Immature natural killer cell (primary cell): ENCODE measurements around the gene PSPC1. TPM values are rescaled to one million over a fixed set of nuclear protein-coding genes. Genes with fewer than 3 reads are reported as not detected.
A peak's percentile ranks its signal among the peaks of the same experiment; 100 is the strongest.
"Not testable (repeated sequence)": the region's sequence is repeated elsewhere in the genome, so short reads cannot be mapped to it uniquely, and the experiment has no call there.

Experiments
- DNase-seq, 3 donors: peaks; one replicate each; pipeline ENCODE4 v3.0.0; 2022; ENCODE audit warnings: mixed read lengths in 1 of 3
- H3K27ac Mint-ChIP-seq, 6 donors: one replicate each; pipeline ENCODE4 v1.8.0; 2020; ENCODE audit warnings: mixed read lengths in 6 of 6, mild to moderate bottlenecking in 5 of 6, inconsistent platforms in 4 of 6, moderate library complexity in 3 of 6
- H3K27me3 Mint-ChIP-seq, 3 donors: one replicate each; pipeline ENCODE4 v1.8.0; 2020 to 2021; ENCODE audit warnings: low read depth in 3 of 3, mild to moderate bottlenecking in 3 of 3, mixed read lengths in 3 of 3, moderate library complexity in 3 of 3, inconsistent platforms in 1 of 3
- H3K36me3 Mint-ChIP-seq, 3 donors: one replicate each; pipeline ENCODE4 v1.8.0; 2020; ENCODE audit warnings: mixed read lengths in 3 of 3, inconsistent platforms in 2 of 3, mild to moderate bottlenecking in 2 of 3
- H3K4me1 Mint-ChIP-seq, 2 donors: one replicate each; pipeline ENCODE4 v1.8.0; 2020; ENCODE audit warnings: inconsistent platforms in 2 of 2, mild to moderate bottlenecking in 2 of 2, mixed read lengths in 2 of 2, moderate library complexity in 1 of 2
- H3K4me3 Mint-ChIP-seq, 5 donors: one replicate each; pipeline ENCODE4 v1.8.0; 2020; ENCODE audit warnings: mild to moderate bottlenecking in 5 of 5, mixed read lengths in 5 of 5, inconsistent platforms in 3 of 5, moderate library complexity in 3 of 5
- H3K9me3 Mint-ChIP-seq, 6 donors: one replicate each; pipeline ENCODE4 v1.8.0; 2020; ENCODE audit warnings: mild to moderate bottlenecking in 6 of 6, mixed read lengths in 6 of 6, inconsistent platforms in 4 of 6, moderate library complexity in 3 of 6
- polyA plus RNA-seq, 3 donors: library from polyadenylated mRNA; unstranded; fragments of 300-500 nt; fragmentation: Illumina TruSeq; gene quantifications; one replicate each; pipeline ENCODE4 v1.2.3, GENCODE V29; 2021

Gene PSPC1
- polyA plus RNA-seq, 3 donors from 2014 or later, result 26.6 to 37.4 (median 36.6) TPM

GRCh38 chr13:19791953-19792537 lies 9.3 kb upstream of the PSPC1 start:
- Mint-ChIP-seq H3K9me3 (no peaks in the 10 kb centered on the region), H3K27me3 (peaks cover 0 to 1% (median 1%) of the 10 kb centered on the region in 3 donors), H3K27ac (no peak overlapping the region), H3K36me3 (peaks cover 0 to 5% (median 0%) of the 10 kb centered on the region in 3 donors), H3K4me1 (no peaks in the 10 kb centered on the region), H3K4me3 (no peak overlapping the region)
- DNase-seq, result no peak

GRCh38 chr13:19782049-19782726 lies 557 bp downstream of the PSPC1 start:
- Mint-ChIP-seq H3K27me3 (peaks cover 10 to 14% (median 11%) of the 10 kb centered on the region in 3 donors), H3K4me1 (peaks cover 12 to 15% of the 10 kb centered on the region in 2 donors), H3K9me3 (no peaks in the 10 kb centered on the region), H3K4me3 (peak overlapping the region; percentile 96 to 100 (median 99)), H3K27ac (peak overlapping the region; percentile 95 to 99 (median 98)), H3K36me3 (peaks cover 0 to 3% (median 0%) of the 10 kb centered on the region in 3 donors)
- peak; percentile 61 to 65 (median 65) for DNase-seq

- H3K4me3 Mint-ChIP-seq, result peak overlapping the region; percentile 96 to 100 (median 99)
- H3K27me3 Mint-ChIP-seq, result peaks cover 10 to 14% (median 11%) of the 10 kb centered on the region in 3 donors
- H3K36me3 Mint-ChIP-seq, result peaks cover 0 to 3% (median 0%) of the 10 kb centered on the region in 3 donors
- DNase-seq, result no peak
- no peaks in the 10 kb centered on the region for H3K9me3 Mint-ChIP-seq
- H3K4me1 Mint-ChIP-seq, result peaks cover 12 to 17% of the 10 kb centered on the region in 2 donors
- peak overlapping the region; percentile 95 to 99 (median 98) for H3K27ac Mint-ChIP-seq
Observed at GRCh38 chr13:19781526-19781925, 1.2 kb downstream of the PSPC1 start.

- DNase-seq, result peak; percentile 9 to 31 (median 24)
Observed at GRCh38 chr13:19780753-19781418, 1.9 kb downstream of the PSPC1 start.

GRCh38 chr13:19772306-19772705 lies 10.4 kb downstream of the PSPC1 start:
- H3K27ac Mint-ChIP-seq, result peak overlapping the region in 5 of 6 donors; percentile 15 to 51 (median 36)

More at GRCh38 chr13:19780753-19781418, 1.9 kb downstream of the PSPC1 start:
- H3K36me3 Mint-ChIP-seq, H3K9me3 Mint-ChIP-seq: not testable (repeated sequence)
- peaks cover 10 to 14% (median 11%) of the 10 kb centered on the region in 3 donors for H3K27me3 Mint-ChIP-seq
- peak overlapping the region; percentile 96 to 100 (median 99) for H3K4me3 Mint-ChIP-seq
- peak overlapping the region in 5 of 6 donors; percentile 67 to 97 (median 88) for H3K27ac Mint-ChIP-seq
- peaks cover 18 to 23% of the 10 kb centered on the region in 2 donors for H3K4me1 Mint-ChIP-seq

GRCh38 chr13:19769854-19770253 lies 12.9 kb downstream of the PSPC1 start:
- peaks cover 10 to 28% (median 11%) of the 10 kb centered on the region in 3 donors for H3K36me3 Mint-ChIP-seq
- H3K4me1 Mint-ChIP-seq, result peaks cover 49 to 74% of the 10 kb centered on the region in 2 donors
- H3K27ac Mint-ChIP-seq, result peak overlapping the region in 1 of 6 donors; percentile 75
- H3K9me3 Mint-ChIP-seq, result no peaks in the 10 kb centered on the region
- peak overlapping the region in 2 of 5 donors; percentile 23 to 26 for H3K4me3 Mint-ChIP-seq
- DNase-seq, result no peak
- peaks cover 0 to 9% (median 0%) of the 10 kb centered on the region in 3 donors for H3K27me3 Mint-ChIP-seq

More at GRCh38 chr13:19772306-19772705, 10.4 kb downstream of the PSPC1 start:
- DNase-seq, result no peak
- H3K4me3 Mint-ChIP-seq, result no peak overlapping the region
- H3K36me3 Mint-ChIP-seq, result peaks cover 10 to 28% (median 11%) of the 10 kb centered on the region in 3 donors
- peaks cover 53 to 65% of the 10 kb centered on the region in 2 donors for H3K4me1 Mint-ChIP-seq
- H3K27me3 Mint-ChIP-seq, result peaks cover 0 to 4% (median 0%) of the 10 kb centered on the region in 3 donors
- no peaks in the 10 kb centered on the region for H3K9me3 Mint-ChIP-seq

- H3K4me3 Mint-ChIP-seq, result peak overlapping the region; percentile 29 to 72 (median 53)
- H3K4me1 Mint-ChIP-seq, result peaks cover 49 to 80% of the 10 kb centered on the region in 2 donors
- H3K9me3 Mint-ChIP-seq, result no peaks in the 10 kb centered on the region
- peaks cover 0 to 12% (median 2%) of the 10 kb centered on the region in 3 donors for H3K27me3 Mint-ChIP-seq
- no peak for DNase-seq
- peaks cover 6 to 27% (median 11%) of the 10 kb centered on the region in 3 donors for H3K36me3 Mint-ChIP-seq
- H3K27ac Mint-ChIP-seq, result peak overlapping the region in 5 of 6 donors; percentile 20 to 63 (median 53)
Observed at GRCh38 chr13:19767966-19768365, 14.8 kb downstream of the PSPC1 start.

GRCh38 chr13:19766591-19766990 lies 16.2 kb downstream of the PSPC1 start:
- Mint-ChIP-seq H3K4me3 (peak overlapping the region in 4 of 5 donors; percentile 10 to 63 (median 45)), H3K27me3 (peaks cover 0 to 12% (median 2%) of the 10 kb centered on the region in 3 donors), H3K4me1 (peaks cover 54 to 81% of the 10 kb centered on the region in 2 donors), H3K9me3 (no peaks in the 10 kb centered on the region), H3K36me3 (peaks cover 6 to 19% (median 9%) of the 10 kb centered on the region in 3 donors), H3K27ac (peak overlapping the region in 5 of 6 donors; percentile 15 to 61 (median 45))
- DNase-seq, result no peak

- H3K4me3 Mint-ChIP-seq, result peak overlapping the region in 2 of 5 donors; percentile 17 to 30
- H3K4me1 Mint-ChIP-seq, result peaks cover 65 to 94% of the 10 kb centered on the region in 2 donors
- peak overlapping the region in 2 of 6 donors; percentile 9 to 22 for H3K27ac Mint-ChIP-seq
Observed at GRCh38 chr13:19764237-19764636, 18.5 kb downstream of the PSPC1 start.

GRCh38 chr13:19763618-19764017 lies 19.1 kb downstream of the PSPC1 start:
- H3K4me1 Mint-ChIP-seq, result peaks cover 66 to 98% of the 10 kb centered on the region in 2 donors
- no peaks in the 10 kb centered on the region for H3K9me3 Mint-ChIP-seq
- DNase-seq, result no peak
- H3K27me3 Mint-ChIP-seq, result peaks cover 2 to 13% (median 3%) of the 10 kb centered on the region in 3 donors
- H3K4me3 Mint-ChIP-seq, result peak overlapping the region; percentile 17 to 47 (median 36)
- peak overlapping the region in 2 of 6 donors; percentile 12 to 60 for H3K27ac Mint-ChIP-seq
- H3K36me3 Mint-ChIP-seq, result peaks cover 0 to 18% (median 4%) of the 10 kb centered on the region in 3 donors

More at GRCh38 chr13:19764237-19764636, 18.5 kb downstream of the PSPC1 start:
- Mint-ChIP-seq H3K36me3 (peaks cover 0 to 12% (median 4%) of the 10 kb centered on the region in 3 donors), H3K9me3 (no peaks in the 10 kb centered on the region), H3K27me3 (peaks cover 2 to 16% (median 3%) of the 10 kb centered on the region in 3 donors)
- no peak for DNase-seq

GRCh38 chr13:19759669-19760068 lies 23.1 kb downstream of the PSPC1 start:
- H3K4me3 Mint-ChIP-seq, result peak overlapping the region in 1 of 5 donors; percentile 32
- peaks cover 58 to 85% of the 10 kb centered on the region in 2 donors for H3K4me1 Mint-ChIP-seq
- peaks cover 7 to 27% (median 8%) of the 10 kb centered on the region in 3 donors for H3K36me3 Mint-ChIP-seq
- H3K27ac Mint-ChIP-seq, result no peak overlapping the region
- no peak for DNase-seq
- H3K27me3 Mint-ChIP-seq, result peaks cover 2 to 6% (median 3%) of the 10 kb centered on the region in 3 donors
- H3K9me3 Mint-ChIP-seq, result no peaks in the 10 kb centered on the region

- DNase-seq, result no peak
- H3K4me1 Mint-ChIP-seq, result peaks cover 18 to 36% of the 10 kb centered on the region in 2 donors
- peaks cover 0 to 5% (median 1%) of the 10 kb centered on the region in 3 donors for H3K27me3 Mint-ChIP-seq
- peaks cover 5 to 14% (median 5%) of the 10 kb centered on the region in 3 donors for H3K36me3 Mint-ChIP-seq
- peak overlapping the region in 3 of 6 donors; percentile 6 to 67 (median 13) for H3K27ac Mint-ChIP-seq
- no peak overlapping the region for H3K4me3 Mint-ChIP-seq
- H3K9me3 Mint-ChIP-seq, result no peaks in the 10 kb centered on the region
Observed at GRCh38 chr13:19742643-19743042, 40.1 kb downstream of the PSPC1 start.
